ENCODE results near the gene ETFRF1. TPM values are rescaled to one million over a fixed set of nuclear protein-coding genes. Genes with fewer than 3 reads are reported as not detected.

The ETFRF1 gene
- total and polyA plus RNA-seq, 3 donors from 2014 or later: 47.6 to 84.9 (median 63.3) TPM

- Histone ChIP-seq H3K27ac (no peak overlapping the region), H3K36me3 (ENCODE audit: low read depth, missing control alignments) (no peaks in the 10 kb centered on the region), H3K4me3 (no peak overlapping the region), H3K4me1 (peaks cover 6% of the 10 kb centered on the region), H3K9me3 (no peaks in the 10 kb centered on the region), H3K27me3 (no peaks in the 10 kb centered on the region)
- 73 to 88% methylated on average over 4 of the region's 4 CpGs for WGBS, 2 donors
- no peak for DNase-seq
- intact Hi-C loops (cut with DNase I; ENCODE audit: low total_unique reads): no loop called here
- TF ChIP-seq POLR2A (IDR thresholded peaks at IDR 0.05): no peak
- no peak for TF ChIP-seq CTCF (IDR thresholded peaks at IDR 0.05)
These were observed 8.8 kb upstream of the ETFRF1 start for GRCh38 chr12:25186038-25186787.

- H3K27me3 ChIP-seq: no peaks in the 10 kb centered on the region
- TF ChIP-seq CTCF (IDR thresholded peaks at IDR 0.05) (no peak), POLR2A (IDR thresholded peaks at IDR 0.05) (no peak)
- no peaks in the 10 kb centered on the region for H3K36me3 ChIP-seq (ENCODE audit: low read depth, missing control alignments)
- H3K4me3 ChIP-seq: no peak overlapping the region
- DNase-seq: no peak
- 37 to 41% methylated on average over 3 of the region's 3 CpGs for WGBS, 2 donors
- intact Hi-C loops (cut with DNase I; ENCODE audit: low total_unique reads): no loop called here
- H3K27ac ChIP-seq: no peak overlapping the region
- H3K4me1 ChIP-seq: peaks cover 6% of the 10 kb centered on the region
- no peaks in the 10 kb centered on the region for H3K9me3 ChIP-seq
These were observed 8.1 kb upstream of the ETFRF1 start for GRCh38 chr12:25186788-25187402.

DNA sequence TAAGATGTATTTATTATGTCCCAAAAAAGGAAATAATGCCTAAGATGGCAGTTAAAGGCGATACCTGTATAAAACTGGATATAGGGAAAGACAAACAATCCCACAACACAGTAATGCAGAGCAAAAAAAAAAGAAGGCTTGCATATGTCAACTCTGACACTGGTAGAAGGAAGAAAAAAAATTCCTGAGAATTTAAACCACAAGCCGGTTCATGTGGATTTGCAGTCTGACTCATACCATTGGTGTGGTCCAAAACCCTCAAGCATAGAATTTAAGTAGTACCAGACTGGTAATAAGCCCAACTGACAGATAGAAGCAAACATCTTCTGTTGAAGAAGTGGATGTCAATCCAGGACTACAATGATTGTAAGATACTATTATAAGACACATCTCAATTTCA, 7.3 kb upstream of the ETFRF1 start:
- intact Hi-C loops (cut with DNase I; ENCODE audit: low total_unique reads): no loop called here
- no peak for DNase-seq
- Histone ChIP-seq H3K4me3 (no peak overlapping the region), H3K27ac (no peak overlapping the region), H3K27me3 (no peaks in the 10 kb centered on the region), H3K4me1 (peaks cover 6% of the 10 kb centered on the region), H3K36me3 (ENCODE audit: low read depth, missing control alignments) (no peaks in the 10 kb centered on the region), H3K9me3 (no peaks in the 10 kb centered on the region)
- WGBS, 2 donors: 86 to 100% methylated on average over 2 of the region's 2 CpGs
- no peak for TF ChIP-seq POLR2A (IDR thresholded peaks at IDR 0.05)
- TF ChIP-seq CTCF (IDR thresholded peaks at IDR 0.05): no peak

DNA sequence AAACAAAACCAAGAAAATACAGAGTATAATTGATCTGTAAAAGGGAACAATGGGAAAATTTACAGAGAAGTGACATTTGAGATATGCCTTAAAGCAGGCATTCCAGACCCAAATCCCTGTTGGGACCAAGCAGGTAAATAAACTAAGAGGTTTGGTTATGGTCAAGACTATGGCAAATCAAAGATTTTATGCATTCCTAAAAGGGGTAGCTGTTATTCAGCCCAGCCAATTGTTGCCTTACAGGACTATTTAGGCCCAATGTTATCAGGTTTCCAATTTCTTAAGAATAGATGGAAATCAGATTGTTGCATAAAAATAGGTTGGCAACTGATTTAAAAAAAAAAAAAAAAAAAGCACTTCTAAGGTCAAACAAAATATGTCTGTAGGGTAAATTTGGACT, 5.4 kb upstream of the ETFRF1 start:
- DNase-seq: no peak
- no peak for TF ChIP-seq CTCF (IDR thresholded peaks at IDR 0.05)
- TF ChIP-seq POLR2A (IDR thresholded peaks at IDR 0.05): no peak
- Histone ChIP-seq H3K27ac (no peak overlapping the region), H3K4me3 (no peak overlapping the region), H3K36me3 (ENCODE audit: low read depth, missing control alignments) (no peaks in the 10 kb centered on the region), H3K4me1 (peaks cover 9% of the 10 kb centered on the region), H3K27me3 (no peaks in the 10 kb centered on the region), H3K9me3 (no peaks in the 10 kb centered on the region)
- intact Hi-C loops (cut with DNase I; ENCODE audit: low total_unique reads): no loop called here

- no peak overlapping the region for H3K27ac ChIP-seq
- TF ChIP-seq POLR2A (IDR thresholded peaks at IDR 0.05) (no peak), CTCF (IDR thresholded peaks at IDR 0.05) (no peak)
- 91 to 92% methylated on average over 6 of the region's 6 CpGs for WGBS, 2 donors
- no peaks in the 10 kb centered on the region for H3K27me3 ChIP-seq
- no peaks in the 10 kb centered on the region for H3K9me3 ChIP-seq
- H3K36me3 ChIP-seq (ENCODE audit: low read depth, missing control alignments): no peaks in the 10 kb centered on the region
- H3K4me1 ChIP-seq: peaks cover 9% of the 10 kb centered on the region
- no peak for DNase-seq
- intact Hi-C loops (cut with DNase I; ENCODE audit: low total_unique reads): no loop called here
- no peak overlapping the region for H3K4me3 ChIP-seq
These were observed 4.2 kb upstream of the ETFRF1 start for GRCh38 chr12:25190793-25191192.

Measured in testis (tissue), 3 donors.